NCI-H2227 treated with DMSO at 0.1 percent for 48 hours (cell line): ENCODE measurements around the gene MICAL3.
"Not testable (repeated sequence)": the region's sequence is repeated elsewhere in the genome, so short reads cannot be mapped to it uniquely, and the experiment has no call there.

Source experiments
- DNase-seq: peaks from one replicate; lab custom pipeline; 2025; lab: John Stamatoyannopoulos, UW

The MICAL3 gene

DNA sequence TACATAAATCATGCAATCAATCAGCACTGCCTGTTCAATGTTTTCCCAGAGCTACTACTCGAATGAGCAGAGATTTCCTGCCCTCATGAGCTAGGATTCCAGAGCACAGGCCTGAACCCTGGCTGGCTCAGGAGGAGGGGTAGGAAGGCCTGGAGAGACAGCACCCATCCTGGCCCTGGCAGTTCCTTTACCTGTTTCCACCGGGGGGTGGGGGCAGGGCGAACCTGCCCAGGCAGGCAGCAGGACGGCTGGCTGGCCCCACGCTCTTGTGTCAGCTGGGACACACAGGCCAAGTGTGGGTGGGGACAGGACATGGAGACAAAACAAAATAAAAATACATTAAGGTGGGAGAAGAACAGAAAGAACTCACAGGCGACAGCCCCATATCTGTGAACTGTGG, 140.3 kb downstream of the MICAL3 start:
- DNase-seq: no peak

DNA sequence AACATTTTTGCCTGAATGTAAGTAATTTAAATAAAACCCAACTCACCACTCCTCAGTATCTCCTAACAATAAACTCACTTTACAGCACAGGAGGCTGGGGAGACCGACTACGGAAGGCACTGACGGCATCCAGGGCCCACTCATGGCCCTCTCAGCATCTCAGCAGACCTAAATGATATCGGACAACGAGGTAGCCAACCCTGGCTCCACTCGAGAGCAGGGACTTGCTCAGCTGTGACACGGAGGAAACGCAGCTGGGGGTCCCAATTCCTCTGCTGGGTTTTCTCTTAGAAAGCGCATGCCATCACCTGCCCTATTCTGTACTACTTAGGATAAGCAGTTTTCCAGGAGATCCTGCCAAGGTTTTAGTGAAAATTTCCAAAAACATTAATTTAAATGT, 141.0 kb downstream of the MICAL3 start:
- no peak for DNase-seq

DNA sequence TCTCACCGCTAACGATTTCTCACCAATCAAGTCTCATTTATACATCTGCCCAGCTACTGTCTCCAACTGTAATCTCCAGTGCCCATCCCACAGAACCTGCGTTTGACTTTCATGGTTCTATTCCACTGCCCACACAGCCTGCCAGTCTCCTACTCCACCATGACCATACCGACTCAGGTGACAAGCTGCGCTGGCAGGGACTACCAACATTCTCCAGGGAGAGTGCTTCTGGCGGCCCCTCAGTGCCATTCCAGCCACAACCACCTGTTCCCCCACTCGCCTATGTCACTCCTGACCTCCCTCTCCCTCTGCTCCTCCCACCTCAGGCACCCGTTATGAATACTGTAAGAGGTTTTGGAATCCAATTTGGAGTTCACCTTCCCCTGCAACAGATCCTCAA, 141.6 kb downstream of the MICAL3 start:
- DNase-seq: no peak

DNA sequence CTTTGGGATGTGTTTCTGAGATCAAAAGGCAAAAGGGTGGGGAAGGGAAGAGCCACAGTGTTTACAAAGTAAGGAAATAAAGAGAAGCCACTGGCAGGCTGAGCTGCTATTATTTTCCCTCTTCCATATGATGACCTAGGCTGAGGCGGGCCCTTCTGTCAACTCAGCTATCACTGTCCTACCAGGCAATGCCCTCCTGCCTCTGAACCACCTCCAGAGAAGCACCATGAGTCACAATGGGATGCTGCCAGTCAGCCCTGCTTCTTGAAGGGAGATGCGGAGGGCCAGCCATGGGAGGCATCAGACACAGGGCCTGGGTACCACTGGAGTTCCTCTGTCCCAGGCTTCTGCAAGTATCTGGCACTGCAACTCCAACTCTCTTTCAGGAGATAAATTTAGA, 142.2 kb downstream of the MICAL3 start:
- no peak for DNase-seq

DNA sequence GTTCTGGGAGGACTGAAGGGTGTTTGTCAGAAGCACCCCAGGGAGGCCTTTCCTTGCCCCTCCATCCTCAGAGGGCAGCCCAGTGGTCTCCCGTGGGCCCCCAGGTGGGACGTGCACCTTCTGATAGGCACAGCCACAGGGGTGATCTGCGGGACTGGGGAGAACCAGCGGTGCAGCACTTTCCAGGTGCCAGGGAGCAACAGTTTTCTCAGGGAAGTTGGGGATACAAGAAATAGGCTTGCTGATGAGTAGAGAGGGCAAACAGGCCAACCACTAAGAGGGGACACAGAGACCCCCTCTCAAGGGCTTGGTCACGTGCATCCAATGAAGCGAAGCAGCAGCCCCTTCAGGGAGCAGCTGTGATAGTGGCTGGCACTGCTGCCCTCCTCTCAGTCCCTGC, 143.0 kb downstream of the MICAL3 start:
- no peak for DNase-seq

DNA sequence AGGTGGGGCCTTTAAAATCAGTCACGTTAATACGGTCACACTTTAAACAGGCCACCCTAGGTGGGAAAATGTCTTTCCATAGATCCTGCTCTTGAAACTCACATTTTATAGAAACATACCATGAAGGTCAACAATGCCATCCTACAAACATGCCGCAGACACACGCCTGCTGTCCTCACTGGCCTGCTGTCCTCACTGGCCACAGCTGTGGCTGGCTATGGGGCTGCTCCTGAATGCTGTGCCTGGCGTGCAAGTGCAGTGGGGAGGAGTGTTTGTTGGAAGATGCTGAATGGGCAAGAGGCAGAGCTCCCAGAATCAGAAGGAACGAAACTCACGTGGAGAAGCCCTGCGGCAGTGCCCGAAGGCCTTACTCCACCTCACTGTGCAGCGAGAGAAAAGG, 143.9 kb downstream of the MICAL3 start:
- no peak for DNase-seq

DNA sequence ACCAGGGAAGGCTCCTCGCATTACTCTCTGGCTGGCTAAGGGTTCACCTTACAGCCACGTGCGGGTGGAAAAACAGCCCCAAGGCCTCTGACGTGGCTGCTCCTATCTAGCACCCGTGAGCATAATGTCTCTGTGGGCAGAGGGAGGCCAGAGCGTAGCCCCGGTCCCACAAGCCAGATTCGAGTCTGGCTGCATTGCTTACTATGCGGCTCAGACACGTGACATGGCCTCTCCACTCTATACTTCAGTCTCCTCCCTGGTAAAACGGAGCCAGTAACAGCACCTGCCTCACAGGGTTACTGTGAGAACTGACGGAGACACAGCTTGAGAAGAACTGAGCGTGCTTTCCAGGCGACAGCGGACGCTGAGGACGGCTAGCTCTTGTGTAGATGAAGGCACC, 144.3 kb downstream of the MICAL3 start:
- DNase-seq: no peak

DNA sequence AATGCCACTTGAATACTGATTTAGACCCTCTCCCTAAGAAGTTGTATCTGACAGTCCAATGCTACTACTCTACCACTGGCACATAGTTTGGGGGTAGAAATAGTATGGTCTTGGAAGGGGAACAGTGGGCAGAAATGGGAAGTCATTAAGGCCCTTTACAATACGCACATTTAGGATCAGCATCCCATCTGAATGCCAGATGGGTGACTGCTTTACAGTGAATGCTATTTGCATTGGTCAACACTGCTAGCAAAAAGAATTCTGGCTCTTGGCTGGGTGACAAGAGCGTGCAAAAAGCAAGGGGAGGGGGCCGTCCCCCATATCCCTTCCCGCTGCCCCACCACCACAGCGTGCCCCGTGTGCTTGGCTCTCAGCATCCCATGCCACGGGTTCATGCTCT, 145.4 kb downstream of the MICAL3 start:
- no peak for DNase-seq

DNA sequence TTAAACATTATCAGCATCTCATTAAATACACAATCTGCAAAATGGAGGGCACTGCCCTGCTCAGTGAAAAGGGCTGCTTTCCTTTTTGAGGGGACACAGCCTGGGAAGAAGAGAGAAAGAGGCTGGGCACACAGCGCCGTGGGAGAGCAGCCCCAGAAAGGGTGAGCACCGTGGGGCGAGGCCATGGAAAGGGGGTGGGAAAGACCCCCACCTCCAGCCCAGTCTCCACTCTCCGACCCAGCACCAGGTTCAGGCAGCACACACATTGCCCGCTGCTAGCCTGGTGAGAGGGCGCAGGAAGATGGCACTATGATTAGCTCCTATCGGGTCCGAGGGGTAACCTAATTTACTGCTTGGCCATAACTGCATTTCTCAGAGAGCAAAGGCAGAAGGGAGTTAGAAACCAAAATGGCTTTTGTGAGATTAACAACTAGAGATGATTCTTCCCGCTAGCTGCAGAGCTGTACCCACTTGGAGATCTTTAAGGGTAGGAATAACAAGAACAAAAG, 146.1 kb downstream of the MICAL3 start:
- no peak for DNase-seq

DNA sequence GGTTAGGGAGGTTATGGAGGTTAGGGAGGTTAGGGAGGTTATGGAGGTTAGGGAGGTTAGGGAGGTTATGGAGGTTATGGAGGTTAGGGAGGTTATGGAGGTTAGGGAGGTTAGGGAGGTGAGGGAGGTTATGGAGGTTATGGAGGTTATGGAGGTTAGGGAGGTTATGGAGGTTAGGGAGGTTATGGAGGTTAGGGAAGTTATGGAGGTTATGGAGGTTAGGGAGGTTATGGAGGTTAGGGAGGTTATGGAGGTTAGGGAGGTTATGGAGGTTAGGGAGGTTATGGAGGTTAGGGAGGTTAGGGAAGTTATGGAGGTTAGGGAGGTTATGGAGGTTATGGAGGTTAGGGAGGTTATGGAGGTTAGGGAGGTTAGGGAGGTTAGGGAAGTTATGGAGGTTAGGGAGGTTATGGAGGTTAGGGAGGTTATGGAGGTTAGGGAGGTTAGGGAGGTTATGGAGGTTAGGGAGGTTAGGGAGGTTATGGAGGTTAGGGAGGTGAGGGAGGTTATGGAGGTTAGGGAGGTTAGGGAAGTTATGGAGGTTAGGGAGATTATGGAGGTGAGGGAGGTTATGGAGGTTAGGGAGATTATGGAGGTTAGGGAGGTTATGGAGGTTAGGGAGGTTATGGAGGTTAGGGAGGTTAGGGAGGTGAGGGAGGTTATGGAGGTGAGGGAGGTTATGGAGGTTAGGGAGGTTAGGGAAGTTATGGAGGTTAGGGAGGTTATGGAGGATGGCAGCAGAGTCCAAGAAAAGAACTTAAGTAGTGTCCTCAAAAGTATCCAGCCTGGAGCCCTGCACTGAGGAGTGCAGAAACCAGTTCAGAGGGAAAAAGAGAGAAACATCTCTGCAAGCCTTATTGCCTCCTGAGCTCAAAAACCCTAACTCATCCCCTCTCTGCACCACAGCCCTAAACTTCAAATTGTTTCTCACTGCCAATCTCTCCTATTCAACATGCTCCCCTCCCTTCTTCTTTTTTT, 147.2 kb downstream of the MICAL3 start:
- not testable (repeated sequence) for DNase-seq

DNA sequence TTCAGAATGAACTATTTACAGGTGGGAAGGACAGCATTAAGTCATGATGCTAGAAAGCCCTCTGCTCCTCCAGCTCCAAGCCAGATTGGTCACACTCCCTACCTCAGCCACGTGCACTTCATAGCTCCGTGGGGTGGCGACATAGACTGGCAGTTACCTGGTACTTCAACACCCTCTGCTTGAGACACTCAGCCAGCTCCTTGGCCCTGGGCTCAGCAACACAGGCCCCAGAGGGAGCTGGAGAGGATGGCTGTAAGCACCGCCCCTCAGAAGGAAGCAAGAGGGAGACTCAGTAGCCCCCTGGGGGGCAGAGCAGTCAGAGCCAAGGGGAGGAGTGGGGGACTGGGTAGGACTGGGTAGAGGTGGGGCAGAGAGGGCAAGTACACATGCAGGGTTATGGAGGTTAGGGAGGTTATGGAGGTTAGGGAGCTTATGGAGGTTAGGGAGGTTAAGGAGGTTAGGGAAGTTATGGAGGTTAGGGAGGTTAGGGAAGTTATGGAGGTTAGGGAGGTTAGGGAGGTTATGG, 148.0 kb downstream of the MICAL3 start:
- DNase-seq: no peak

DNA sequence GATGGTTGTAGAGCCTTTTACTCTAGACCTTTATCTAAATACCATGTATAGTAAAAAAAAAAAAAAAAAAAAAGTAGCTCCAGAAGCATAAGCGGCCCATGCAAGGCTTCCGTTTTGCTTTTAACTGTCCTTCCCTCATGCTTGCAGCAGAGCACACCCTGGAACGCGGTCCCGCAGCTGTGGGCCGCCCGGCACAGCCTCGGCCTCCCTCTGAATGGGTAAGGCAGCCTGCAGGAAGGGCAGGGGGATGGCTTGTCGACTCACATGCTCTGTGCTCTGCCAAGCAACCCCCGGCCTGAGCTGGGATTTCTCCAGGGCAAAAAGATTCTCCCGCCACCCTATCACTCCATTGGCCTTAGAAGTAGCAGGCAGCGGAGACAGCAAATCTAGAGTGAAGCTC, 148.7 kb downstream of the MICAL3 start:
- no peak for DNase-seq

DNA sequence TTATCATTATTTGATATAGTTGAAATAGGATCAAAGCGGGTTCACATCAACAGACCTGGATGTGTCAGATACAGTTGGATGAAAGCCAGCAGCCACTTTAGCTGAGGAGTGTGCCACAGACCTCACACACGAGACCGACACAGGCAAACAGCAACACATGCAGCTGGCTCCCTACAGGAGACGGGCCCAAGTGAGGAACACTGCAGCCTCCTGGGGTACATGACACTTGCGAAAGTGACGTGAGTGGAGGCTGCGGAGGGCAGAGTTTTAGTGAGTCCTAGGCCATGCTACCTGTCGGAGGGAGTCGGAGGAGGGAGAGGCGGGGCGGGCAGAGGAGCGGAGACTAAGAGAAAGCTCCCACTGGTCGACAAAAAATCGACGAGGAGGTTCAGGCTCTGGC, 149.2 kb downstream of the MICAL3 start:
- DNase-seq: no peak

DNA sequence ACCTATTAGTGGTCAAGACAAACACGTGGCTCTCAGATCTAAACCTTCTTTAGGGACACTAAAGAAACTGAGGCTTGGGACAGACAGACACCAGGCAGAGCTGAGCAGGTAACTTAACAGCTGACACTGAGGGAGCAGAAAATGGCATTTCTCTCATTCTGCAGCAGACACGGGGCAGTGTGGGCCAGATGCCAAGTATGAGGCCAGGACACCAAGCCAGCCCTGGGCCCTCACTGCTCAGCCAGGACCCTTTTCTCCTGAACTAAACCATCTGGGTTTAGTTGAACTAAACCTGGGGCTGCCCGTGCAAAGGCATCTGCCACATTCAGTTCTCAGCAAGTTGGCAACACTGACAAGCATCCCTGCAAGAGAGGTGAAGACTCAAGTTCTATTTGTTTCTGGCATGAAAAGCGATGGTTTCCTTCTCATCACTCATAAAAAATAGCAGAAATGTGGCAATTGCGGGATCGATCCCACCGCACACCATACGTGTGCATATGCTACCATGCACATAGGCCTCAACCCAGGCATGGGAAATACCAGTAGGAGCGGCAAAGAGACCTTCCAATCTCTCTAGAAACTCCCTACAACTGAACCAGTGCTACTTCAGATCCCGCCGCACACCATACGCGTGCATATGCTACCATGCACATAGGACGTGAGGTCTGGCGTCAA, 150.0 kb downstream of the MICAL3 start:
- DNase-seq: no peak

DNA sequence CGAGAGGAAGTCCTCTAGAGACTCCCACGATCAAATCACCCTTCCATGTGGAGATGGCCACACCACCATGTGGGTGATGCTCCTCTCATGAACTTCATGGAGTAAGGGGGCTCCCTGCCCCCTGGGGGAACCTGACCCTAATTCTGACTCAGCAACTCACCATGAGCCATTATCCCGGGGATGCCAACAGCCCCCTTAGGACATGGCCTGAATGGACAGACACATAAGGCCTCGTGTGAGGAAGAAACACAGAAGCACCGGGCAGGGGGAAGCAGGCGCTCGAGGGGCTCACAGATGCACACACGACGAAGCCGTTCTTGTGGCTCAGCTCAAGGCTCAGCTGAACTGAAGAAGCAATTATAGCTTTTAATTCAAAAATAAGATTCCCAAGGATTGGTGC, 150.6 kb downstream of the MICAL3 start:
- DNase-seq: no peak

DNA sequence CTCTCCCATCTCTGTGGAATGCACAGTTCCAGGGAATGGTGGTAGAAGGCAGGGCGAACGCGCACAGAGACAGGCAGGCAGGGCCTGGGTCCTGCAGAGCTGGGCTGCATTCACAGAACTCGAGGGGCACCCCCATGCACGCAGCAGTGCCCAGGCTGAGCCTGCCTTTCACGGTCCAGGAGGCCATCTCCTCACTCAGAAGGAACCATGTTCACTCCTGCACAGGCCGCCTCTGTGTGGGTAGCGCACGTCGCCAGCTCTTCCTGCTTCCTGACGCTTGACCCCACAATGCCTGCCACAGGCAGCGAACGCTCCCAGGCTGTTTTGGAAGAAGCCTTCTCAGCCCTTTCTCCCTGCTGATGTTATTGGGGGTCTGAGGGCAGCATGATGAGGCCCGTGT, 151.2 kb downstream of the MICAL3 start:
- DNase-seq: no peak

DNA sequence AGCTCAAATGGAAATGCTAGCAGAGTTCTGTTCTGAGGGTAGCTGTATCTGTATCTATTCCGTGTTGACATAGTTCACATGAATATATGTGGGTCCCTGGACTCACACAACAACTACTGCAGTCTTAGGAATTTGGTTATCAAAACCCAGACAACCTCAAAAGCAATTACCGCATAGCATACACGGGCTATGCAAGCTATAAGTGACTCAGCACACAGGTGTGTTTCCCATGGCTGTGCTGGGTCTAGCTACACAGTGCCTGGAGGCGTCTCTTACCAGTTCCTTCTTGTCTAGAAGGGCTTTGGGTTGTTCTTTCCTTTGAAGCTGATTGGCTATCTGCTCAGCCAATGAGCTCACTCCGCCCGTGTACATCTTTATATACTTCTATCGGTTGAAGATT, 151.9 kb downstream of the MICAL3 start:
- DNase-seq: no peak

DNA sequence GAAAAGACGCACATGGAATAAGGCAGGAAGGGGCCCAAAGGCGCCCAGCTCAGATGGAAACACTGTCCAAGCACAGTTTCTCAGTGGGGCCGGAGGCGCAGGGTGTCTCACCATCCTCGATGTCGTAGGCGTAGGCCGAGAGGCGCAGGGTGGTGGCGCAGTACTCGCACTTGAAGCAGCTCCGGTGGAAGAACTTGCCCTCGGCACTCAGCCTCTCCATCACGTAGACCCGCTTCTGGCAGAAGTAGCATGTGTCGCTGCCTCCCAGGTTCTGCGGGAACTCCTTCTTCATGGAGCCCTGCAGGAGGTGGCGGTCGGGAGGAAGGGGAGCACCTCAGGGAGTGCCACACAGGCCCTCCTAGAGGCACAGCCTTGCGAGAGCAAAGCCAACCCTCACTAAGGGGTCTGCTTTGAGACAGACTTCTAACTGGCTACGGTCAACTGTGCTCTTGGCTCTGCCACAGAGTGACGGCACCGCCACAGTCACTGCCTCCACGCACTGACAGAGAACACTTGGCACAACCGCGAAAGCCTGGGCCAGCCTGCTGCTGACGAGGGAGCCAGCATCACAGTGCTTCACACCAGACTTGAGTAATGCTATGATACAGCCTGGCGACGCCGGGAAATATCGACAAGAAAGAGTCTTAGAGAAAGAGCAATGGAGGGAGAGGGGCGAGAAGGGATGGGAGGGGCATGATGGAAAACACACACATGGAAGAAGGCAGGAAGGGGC, 152.5 kb downstream of the MICAL3 start:
- no peak for DNase-seq

DNA sequence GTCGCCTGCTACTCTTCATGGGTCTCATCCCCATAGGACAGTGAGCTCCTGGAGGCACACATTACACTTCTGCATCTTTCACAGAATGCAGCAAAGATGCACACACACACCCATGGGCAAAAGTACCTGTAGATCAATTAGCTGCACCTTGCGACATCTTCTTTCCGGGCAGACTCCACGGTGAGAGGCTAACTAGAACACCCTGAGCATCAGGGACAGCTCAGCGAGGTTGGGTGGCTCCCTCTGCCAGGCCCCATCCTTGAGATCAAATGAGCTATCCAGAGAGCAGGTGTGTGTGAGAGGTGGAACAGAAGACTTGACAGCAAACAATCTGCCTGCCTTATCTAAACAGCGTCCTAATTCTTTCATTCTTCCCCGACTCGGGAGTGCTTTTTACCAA, 154.0 kb downstream of the MICAL3 start:
- DNase-seq: no peak

DNA sequence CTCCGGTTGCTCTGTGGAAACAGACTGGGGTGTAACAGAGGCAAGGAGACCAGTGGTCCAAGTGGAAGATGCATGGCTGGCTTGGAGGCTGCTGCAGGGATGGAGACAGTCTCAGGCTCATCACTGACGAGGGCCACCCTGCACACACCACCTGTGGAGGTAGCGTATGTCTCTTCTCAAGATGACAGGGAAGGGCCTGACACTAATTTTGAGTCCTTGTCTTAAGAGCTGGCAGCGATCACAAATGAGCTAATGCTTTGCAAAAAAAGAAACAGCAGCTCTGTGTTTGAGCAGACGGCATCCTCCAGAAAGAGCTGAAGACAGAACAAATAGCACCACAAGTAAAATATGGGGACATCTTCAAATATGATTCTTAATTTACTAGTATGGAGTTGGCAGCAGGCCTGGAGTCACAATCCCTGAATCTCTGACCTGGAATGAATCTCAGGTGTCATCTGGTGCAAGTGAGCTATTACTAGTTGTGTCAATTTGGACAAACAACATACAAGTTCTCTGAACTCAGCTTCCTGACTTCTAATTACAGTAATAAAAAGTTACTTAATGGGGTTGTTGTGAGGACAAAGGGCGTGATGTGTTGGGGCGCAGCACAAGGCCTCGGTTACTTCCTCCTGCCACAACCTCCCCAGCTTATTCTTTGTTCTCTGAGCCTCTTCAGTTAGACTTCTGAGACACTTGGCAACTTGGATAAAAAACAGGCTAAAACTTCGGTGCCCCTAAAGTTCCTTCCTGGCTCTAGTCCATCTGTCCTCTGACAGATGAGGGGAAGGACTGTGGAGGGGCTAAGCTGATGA, 154.9 kb downstream of the MICAL3 start:
- DNase-seq: no peak

DNA sequence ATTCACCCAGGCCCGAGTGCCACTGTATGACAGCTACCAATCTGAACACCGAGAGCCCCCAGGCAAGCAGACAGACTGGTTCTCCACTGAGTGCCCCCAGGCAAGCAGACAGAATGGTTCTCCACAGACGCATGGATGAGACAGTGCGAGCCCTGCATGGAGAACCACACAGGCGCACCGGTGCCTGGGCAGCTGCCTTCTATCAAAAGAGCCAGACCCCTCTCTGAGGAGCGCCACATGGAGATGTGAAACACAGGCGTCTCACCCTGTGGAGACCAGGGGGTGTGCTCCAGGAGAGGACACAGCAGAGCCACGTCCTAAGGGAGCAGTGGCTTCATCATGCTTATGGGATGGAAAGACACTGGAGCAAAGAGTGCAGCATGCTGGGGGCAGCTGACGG, 155.6 kb downstream of the MICAL3 start:
- DNase-seq: no peak
